ENCODE data around the gene RGS8. TPM values are rescaled to one million over a fixed set of nuclear protein-coding genes. Genes with fewer than 3 reads are reported as not detected.
"Not testable (repeated sequence)": the region's sequence is repeated elsewhere in the genome, so short reads cannot be mapped to it uniquely, and the experiment has no call there.

RGS8 gene
- total and polyA plus RNA-seq, 2 experiments from 2014 or later, result not detected

DNA sequence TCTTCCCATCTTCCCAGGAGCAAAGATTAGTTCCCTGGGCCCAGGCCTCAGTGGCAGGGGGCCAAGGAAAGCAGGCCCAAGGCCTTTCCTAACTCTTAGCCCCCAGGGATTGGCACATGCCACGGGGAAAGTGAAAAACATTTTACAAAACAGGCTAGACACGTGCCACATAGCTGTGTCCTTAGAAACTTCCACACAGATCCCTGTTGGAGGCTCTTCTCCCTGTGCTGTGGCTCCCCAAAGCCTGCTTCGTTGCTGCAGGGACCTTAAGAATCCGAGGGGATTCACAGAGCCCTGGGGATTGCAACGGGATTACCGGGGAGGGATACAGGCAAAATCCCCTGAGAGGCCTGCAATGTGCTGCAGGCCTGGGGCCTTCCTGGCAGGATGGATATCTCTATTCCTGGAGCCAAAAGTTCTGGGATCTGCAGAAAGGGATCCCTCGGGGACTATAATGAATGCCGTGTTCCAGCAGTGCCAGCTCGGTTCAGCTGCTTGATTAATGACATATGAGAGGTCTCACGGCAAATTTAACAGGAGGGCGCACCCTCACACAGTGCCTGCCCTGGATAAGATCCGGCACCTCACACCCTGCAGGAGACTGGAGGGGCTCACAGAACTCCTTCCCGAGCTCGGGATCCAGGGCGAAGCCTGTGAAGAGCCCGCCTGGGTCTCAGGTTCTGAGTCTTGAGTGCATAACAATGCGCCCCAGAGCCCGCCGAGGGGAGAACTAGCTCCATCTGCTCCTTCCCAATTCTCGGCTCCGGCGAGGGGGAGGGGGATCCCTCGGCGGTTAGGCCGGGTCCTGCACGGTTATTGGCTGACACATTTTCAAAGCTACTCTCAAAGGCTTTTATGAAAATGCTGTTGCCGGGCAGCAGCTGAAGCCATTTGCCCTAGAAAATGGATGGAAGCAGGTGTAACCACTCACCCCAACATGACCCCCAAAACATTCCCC, 15.3 kb upstream of the RGS8 start:
- TF ChIP-seq EZH2 (IDR thresholded peaks at IDR 0.05; ENCODE audit: insufficient read depth, poor library complexity, severe bottlenecking) (no peak), EZH2phosphoT487 (IDR thresholded peaks at IDR 0.05; ENCODE audit: insufficient read depth, low read depth) (no peak)
- Histone ChIP-seq H3K9me2 (ENCODE audit: insufficient read depth) (no peaks in the 10 kb centered on the region), H3K4me1 (ENCODE audit: insufficient read depth) (no peaks in the 10 kb centered on the region), H3K9ac (no peak overlapping the region), H3K4me2 (ENCODE audit: unreplicated experiment) (no peak overlapping the region), H3K27me3 (replicated peaks; ENCODE audit: insufficient read depth) (peaks cover 11% of the 10 kb centered on the region), H3K36me3 (ENCODE audit: low read depth) (no peaks in the 10 kb centered on the region), H3K9me3 (ENCODE audit: low read depth) (no peaks in the 10 kb centered on the region), H2AFZ (no peak overlapping the region), H3K27ac (no peak overlapping the region), H3K79me2 (ENCODE audit: insufficient read depth) (no peaks in the 10 kb centered on the region), H3K4me3 (no peak overlapping the region), H3F3A (ENCODE audit: insufficient read depth) (no peaks in the 10 kb centered on the region), H4K20me1 (ENCODE audit: insufficient read depth) (no peaks in the 10 kb centered on the region)
- in situ Hi-C loops (cut with MboI), result no loop called here
- DNase-seq, result no peak
- WGBS, 2 experiments (ENCODE audit: low coverage in 1 of 2, low lambda C conversion rate in 2 of 2, missing lambda C conversion rate in 2 of 2), result 7 to 8% methylated on average over 25 to 27 of the region's 27 CpGs

DNA sequence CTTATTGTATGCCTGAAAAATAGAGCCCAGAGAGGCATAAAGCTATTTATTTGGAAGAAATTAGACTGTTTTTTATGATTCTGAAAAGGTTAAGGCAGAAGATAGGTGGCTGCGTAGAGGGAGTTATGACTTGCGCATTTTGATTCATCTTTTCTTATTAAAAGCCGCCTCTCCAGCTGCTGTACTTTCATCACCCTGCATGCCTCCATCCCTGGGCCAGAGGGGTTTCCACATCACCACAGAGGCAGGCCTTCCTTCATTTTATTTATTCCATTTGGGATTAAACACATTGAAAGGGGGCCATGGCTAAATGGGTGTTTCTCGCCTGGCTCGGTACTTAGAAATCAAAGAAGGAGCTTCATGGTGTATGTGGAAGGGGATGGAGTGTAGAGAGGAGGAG, 14.6 kb upstream of the RGS8 start:
- DNase-seq, result no peak
- Histone ChIP-seq H3K36me3 (ENCODE audit: low read depth) (no peaks in the 10 kb centered on the region), H3K9me3 (ENCODE audit: low read depth) (no peaks in the 10 kb centered on the region), H3K9ac (no peak overlapping the region), H3K27me3 (replicated peaks; ENCODE audit: insufficient read depth) (peaks cover 11% of the 10 kb centered on the region), H3K4me1 (ENCODE audit: insufficient read depth) (no peaks in the 10 kb centered on the region), H2AFZ (no peak overlapping the region), H3K27ac (no peak overlapping the region), H3F3A (ENCODE audit: insufficient read depth) (no peaks in the 10 kb centered on the region), H3K79me2 (ENCODE audit: insufficient read depth) (no peaks in the 10 kb centered on the region), H4K20me1 (ENCODE audit: insufficient read depth) (no peaks in the 10 kb centered on the region), H3K9me2 (ENCODE audit: insufficient read depth) (no peaks in the 10 kb centered on the region), H3K4me3 (no peak overlapping the region), H3K4me2 (ENCODE audit: unreplicated experiment) (no peak overlapping the region)
- in situ Hi-C loops (cut with MboI), result no loop called here
- WGBS, 2 experiments (ENCODE audit: low coverage in 1 of 2, low lambda C conversion rate in 2 of 2, missing lambda C conversion rate in 2 of 2), result 75 to 76% methylated on average over 5 of the region's 5 CpGs
- TF ChIP-seq EZH2 (IDR thresholded peaks at IDR 0.05; ENCODE audit: insufficient read depth, poor library complexity, severe bottlenecking), result no peak
- no peak for TF ChIP-seq EZH2phosphoT487 (IDR thresholded peaks at IDR 0.05; ENCODE audit: insufficient read depth, low read depth)

GRCh38 chr1:182693139-182693538, 8.8 kb upstream of the RGS8 start:
- in situ Hi-C loops (cut with MboI); H3K9ac ChIP-seq; H3K4me2 ChIP-seq (ENCODE audit: unreplicated experiment); H3K79me2 ChIP-seq (ENCODE audit: insufficient read depth); H2AFZ ChIP-seq; DNase-seq; H3K36me3 ChIP-seq (ENCODE audit: low read depth); H3K27me3 ChIP-seq (replicated peaks; ENCODE audit: insufficient read depth); H3K9me3 ChIP-seq (ENCODE audit: low read depth); H3K9me2 ChIP-seq (ENCODE audit: insufficient read depth); H3K4me3 ChIP-seq; H3K4me1 ChIP-seq (ENCODE audit: insufficient read depth); H4K20me1 ChIP-seq (ENCODE audit: insufficient read depth); H3K27ac ChIP-seq; H3F3A ChIP-seq (ENCODE audit: insufficient read depth): not testable (repeated sequence)

DNA sequence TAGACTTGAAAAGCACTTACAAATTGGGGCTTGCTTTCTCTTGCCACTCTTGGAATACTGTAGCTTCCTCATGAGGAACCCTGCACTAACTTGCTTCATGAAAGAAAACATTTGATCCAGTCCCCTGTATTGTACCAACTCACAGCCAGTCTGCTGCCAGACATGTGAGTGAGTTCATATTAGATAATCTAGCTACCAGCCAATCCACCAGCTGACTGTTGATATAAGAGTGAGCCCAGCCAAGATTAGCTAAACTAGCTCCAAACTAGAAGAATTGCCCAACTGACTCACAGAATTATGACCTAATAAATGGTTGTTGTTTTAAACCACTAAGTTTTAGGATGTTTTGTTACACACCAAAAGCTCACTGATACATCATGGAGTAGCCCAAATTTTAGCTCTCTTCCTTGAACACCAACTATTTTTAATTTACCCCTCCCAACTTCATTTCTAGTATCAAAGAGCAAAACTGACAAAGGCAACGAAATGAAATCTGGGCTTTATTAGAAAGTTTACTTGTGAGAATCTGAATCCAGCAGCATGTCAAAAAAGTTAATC, 6.6 kb upstream of the RGS8 start:
- TF ChIP-seq EZH2phosphoT487 (IDR thresholded peaks at IDR 0.05; ENCODE audit: insufficient read depth, low read depth) (no peak), EZH2 (IDR thresholded peaks at IDR 0.05; ENCODE audit: insufficient read depth, poor library complexity, severe bottlenecking) (no peak)
- WGBS, 2 experiments (ENCODE audit: low coverage in 1 of 2, low lambda C conversion rate in 2 of 2, missing lambda C conversion rate in 2 of 2), result 0 to 2% methylated on average over 1 of the region's 1 CpG
- no peak overlapping the region for H3K4me2 ChIP-seq (ENCODE audit: unreplicated experiment)
- H3K9me2 ChIP-seq (ENCODE audit: insufficient read depth), result no peaks in the 10 kb centered on the region
- H3K4me1 ChIP-seq (ENCODE audit: insufficient read depth), result no peaks in the 10 kb centered on the region
- H4K20me1 ChIP-seq (ENCODE audit: insufficient read depth), result no peaks in the 10 kb centered on the region
- H3K36me3 ChIP-seq (ENCODE audit: low read depth), result no peaks in the 10 kb centered on the region
- in situ Hi-C loops (cut with MboI), result no loop called here
- H3F3A ChIP-seq (ENCODE audit: insufficient read depth), result no peaks in the 10 kb centered on the region
- H3K9me3 ChIP-seq (ENCODE audit: low read depth), result no peaks in the 10 kb centered on the region
- no peak overlapping the region for H2AFZ ChIP-seq
- DNase-seq, result no peak
- H3K27me3 ChIP-seq (replicated peaks; ENCODE audit: insufficient read depth), result no peaks in the 10 kb centered on the region; the same call in none of the 2 replicates
- H3K9ac ChIP-seq, result no peak overlapping the region
- no peak overlapping the region for H3K4me3 ChIP-seq
- H3K79me2 ChIP-seq (ENCODE audit: insufficient read depth), result no peaks in the 10 kb centered on the region
- H3K27ac ChIP-seq, result no peak overlapping the region
